Measurements from ENCODE around the gene RAD1. TPM values are rescaled to one million over a fixed set of nuclear protein-coding genes. Genes with fewer than 3 reads are reported as not detected.

The RAD1 gene
- total RNA-seq, 1 experiment from 2014 or later, result 28.7 TPM

DNA sequence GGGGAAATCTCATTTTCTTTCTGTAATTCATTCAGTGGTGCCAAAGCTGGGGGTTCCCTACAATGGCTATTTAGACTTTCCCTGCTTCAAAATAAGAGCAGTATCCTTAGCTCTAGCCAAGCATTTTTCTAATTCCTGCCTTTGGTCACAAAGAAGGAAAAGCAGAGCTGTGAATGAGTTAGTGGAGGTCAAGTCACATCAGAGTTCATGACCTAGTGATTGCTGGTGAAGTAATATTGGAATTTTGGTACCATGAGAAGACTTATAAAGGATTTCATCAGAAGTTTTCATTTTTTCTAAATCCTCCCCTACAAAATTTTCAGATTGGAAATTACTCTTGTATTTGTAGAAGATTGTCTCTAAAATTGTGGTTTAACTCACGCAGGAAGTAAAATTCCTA is 42.0 kb upstream of the RAD1 start:
- no peaks in the 10 kb centered on the region for H3K9me3 Mint-ChIP-seq (ENCODE audit: low read depth, unreplicated experiment)
- no peak overlapping the region for H3K4me3 Mint-ChIP-seq (ENCODE audit: low read depth, unreplicated experiment)
- DNase-seq, result no peak
- no peak overlapping the region for H3K27ac Mint-ChIP-seq (ENCODE audit: unreplicated experiment)
- CTCF ChIA-PET, result interaction anchor here (1.1 to 2.9 kb wide), 2 partner anchors 28 to 46 kb away, joined by 4 to 20 read pairs; partner anchors contain the start of gene DNAJC21
- no TSS peak for BruUV-seq (replicated peaks)
- no peaks in the 10 kb centered on the region for H3K27me3 Mint-ChIP-seq (ENCODE audit: unreplicated experiment)
- intact Hi-C loops (cut with micrococcal nuclease; ENCODE audit: unreplicated experiment), result loop anchor here (10.0 kb wide), 1 partner anchor 247 kb away; no protein-coding TSS in a partner anchor
- peaks cover 16% of the 10 kb centered on the region for H3K36me3 Mint-ChIP-seq (ENCODE audit: insufficient read depth, unreplicated experiment)
- H3K4me1 Mint-ChIP-seq (ENCODE audit: low read depth, unreplicated experiment), result no peaks in the 10 kb centered on the region
- no peak for TF ChIP-seq CTCF (IDR thresholded peaks at IDR 0.05; ENCODE audit: unreplicated experiment)

DNA sequence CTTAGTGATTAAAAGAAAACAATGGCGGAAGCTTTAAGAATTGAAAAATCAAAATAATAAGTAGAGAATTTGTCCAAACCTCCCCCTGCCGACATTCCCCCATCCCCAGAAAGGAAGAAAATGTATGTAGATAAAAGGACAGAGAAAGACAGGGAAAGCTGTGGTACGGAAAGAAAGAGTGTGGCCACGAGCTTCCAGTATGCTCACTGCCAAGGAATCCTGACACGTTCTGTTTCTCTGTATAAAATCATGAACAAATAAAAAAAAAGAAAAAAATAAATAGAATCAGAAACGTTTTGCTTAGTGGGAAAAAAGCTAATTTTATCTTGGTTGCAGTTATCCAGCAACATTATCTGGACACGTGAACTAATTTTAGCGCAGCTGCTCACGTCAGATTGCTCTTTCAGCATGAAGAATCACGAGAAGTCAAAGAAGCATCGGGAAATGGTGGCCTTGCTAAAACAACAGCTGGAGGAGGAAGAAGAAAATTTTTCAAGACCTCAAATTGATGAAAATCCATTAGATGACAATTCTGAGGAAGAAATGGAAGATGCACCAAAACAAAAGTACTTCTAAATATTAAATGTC is 29.2 kb upstream of the RAD1 start:
- BruUV-seq (replicated peaks), result no TSS peak
- Mint-ChIP-seq H3K4me1 (ENCODE audit: low read depth, unreplicated experiment) (no peaks in the 10 kb centered on the region), H3K27ac (ENCODE audit: unreplicated experiment) (no peak overlapping the region), H3K36me3 (ENCODE audit: insufficient read depth, unreplicated experiment) (peaks cover 24% of the 10 kb centered on the region), H3K4me3 (ENCODE audit: low read depth, unreplicated experiment) (no peak overlapping the region), H3K9me3 (ENCODE audit: low read depth, unreplicated experiment) (no peaks in the 10 kb centered on the region), H3K27me3 (ENCODE audit: unreplicated experiment) (no peaks in the 10 kb centered on the region)
- CTCF ChIA-PET, result no interaction called here
- no peak for TF ChIP-seq CTCF (IDR thresholded peaks at IDR 0.05; ENCODE audit: unreplicated experiment)
- intact Hi-C loops (cut with micrococcal nuclease; ENCODE audit: unreplicated experiment), result no loop called here
- DNase-seq, result no peak

DNA sequence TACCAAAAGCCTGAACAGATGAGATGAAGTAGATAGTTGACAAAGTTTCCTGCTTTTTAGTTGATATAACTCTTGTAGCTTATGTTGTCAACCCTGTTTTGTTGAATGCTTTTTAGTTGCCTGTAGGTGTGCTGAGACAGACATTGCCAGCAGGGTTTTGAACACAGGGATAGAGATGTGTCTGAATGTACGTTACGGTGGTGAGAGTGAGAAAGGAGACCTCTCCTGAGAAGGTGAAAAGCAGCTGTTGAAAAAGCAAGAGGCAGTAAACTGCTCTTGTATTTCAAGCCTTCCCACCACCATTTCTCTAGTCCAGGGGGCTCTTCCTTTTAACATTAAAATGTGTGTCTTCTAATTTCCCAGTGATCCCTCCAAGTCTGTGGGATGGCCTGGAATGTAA is 28.7 kb upstream of the RAD1 start:
- intact Hi-C loops (cut with micrococcal nuclease; ENCODE audit: unreplicated experiment), result no loop called here
- H3K4me3 Mint-ChIP-seq (ENCODE audit: low read depth, unreplicated experiment), result no peak overlapping the region
- TF ChIP-seq CTCF (IDR thresholded peaks at IDR 0.05; ENCODE audit: unreplicated experiment), result no peak
- no peaks in the 10 kb centered on the region for H3K4me1 Mint-ChIP-seq (ENCODE audit: low read depth, unreplicated experiment)
- H3K27ac Mint-ChIP-seq (ENCODE audit: unreplicated experiment), result no peak overlapping the region
- H3K36me3 Mint-ChIP-seq (ENCODE audit: insufficient read depth, unreplicated experiment), result peaks cover 23% of the 10 kb centered on the region
- CTCF ChIA-PET, result no interaction called here
- no peaks in the 10 kb centered on the region for H3K9me3 Mint-ChIP-seq (ENCODE audit: low read depth, unreplicated experiment)
- BruUV-seq (replicated peaks), result no TSS peak
- DNase-seq, result no peak
- H3K27me3 Mint-ChIP-seq (ENCODE audit: unreplicated experiment), result no peaks in the 10 kb centered on the region

DNA sequence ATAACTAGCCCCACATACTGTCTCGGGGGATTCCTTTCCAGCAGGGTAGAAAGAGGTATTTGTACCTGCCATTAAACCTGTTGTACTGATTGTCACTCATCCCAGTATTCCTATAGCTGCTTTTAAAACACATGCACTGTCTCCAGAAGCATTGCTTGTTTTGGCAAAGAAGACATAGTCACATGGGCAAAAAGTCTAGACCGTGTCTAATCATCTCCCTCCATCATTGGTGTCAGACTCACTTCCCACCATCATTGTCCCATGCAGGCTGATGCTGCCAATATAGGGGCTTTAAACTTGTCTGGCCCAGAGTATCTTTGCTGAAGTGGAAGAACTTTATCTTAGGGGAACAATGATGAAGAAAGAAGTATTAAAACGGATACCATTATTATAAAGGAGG is 26.6 kb upstream of the RAD1 start:
- no peaks in the 10 kb centered on the region for H3K4me1 Mint-ChIP-seq (ENCODE audit: low read depth, unreplicated experiment)
- H3K27ac Mint-ChIP-seq (ENCODE audit: unreplicated experiment), result no peak overlapping the region
- no peak overlapping the region for H3K4me3 Mint-ChIP-seq (ENCODE audit: low read depth, unreplicated experiment)
- no peaks in the 10 kb centered on the region for H3K27me3 Mint-ChIP-seq (ENCODE audit: unreplicated experiment)
- no peak for TF ChIP-seq CTCF (IDR thresholded peaks at IDR 0.05; ENCODE audit: unreplicated experiment)
- intact Hi-C loops (cut with micrococcal nuclease; ENCODE audit: unreplicated experiment), result no loop called here
- H3K36me3 Mint-ChIP-seq (ENCODE audit: insufficient read depth, unreplicated experiment), result peaks cover 26% of the 10 kb centered on the region
- H3K9me3 Mint-ChIP-seq (ENCODE audit: low read depth, unreplicated experiment), result no peaks in the 10 kb centered on the region
- no TSS peak for BruUV-seq (replicated peaks)
- CTCF ChIA-PET, result interaction anchor here (0.6 kb wide), 1 partner anchor 263 kb away, joined by 3 read pairs; no protein-coding TSS in a partner anchor
- no peak for DNase-seq

Measured in Calu3 (cell line).